GM23338 (cell line): Measurements from ENCODE around the gene SLC4A8. TPM values are rescaled to one million over a fixed set of nuclear protein-coding genes. Genes with fewer than 3 reads are reported as not detected.

Source experiments
- ATAC-seq: fragments of 200-7000 bp; cut with Tn5 transposase; 3 replicates; pipeline ENCODE4 v1.9.1; 2020
- DNase-seq: peaks from one replicate; pipeline ENCODE4 v3.0.0-alpha.2; 2015; ENCODE audit warnings: low spot score
- H2AFZ ChIP-seq: fragments of 200-600 bp; sonication (generic); 2 replicates; pipeline ENCODE4 v1.8.0; 2016; ENCODE audit warnings: antibody characterized with exemption, mild to moderate bottlenecking, moderate library complexity
- H3F3A ChIP-seq: fragments of 200-600 bp; sonication (generic); replicated peaks from 2 replicates; pipeline ENCODE4 v1.8.0; 2017; ENCODE audit warnings: antibody characterized with exemption, mixed run types, low read depth
- H3K27ac ChIP-seq: fragments of 200-600 bp; sonication (generic); 2 replicates; pipeline ENCODE4 v1.6.1; 2016; ENCODE audit warnings: low read depth
- H3K27me3 ChIP-seq: fragments of 200-600 bp; sonication (generic); 2 replicates; pipeline ENCODE4 v1.8.0; 2016; ENCODE audit warnings: mild to moderate bottlenecking, mixed run types, moderate library complexity; ENCODE audit not compliant: insufficient read depth
- H3K36me3 ChIP-seq: fragments of 200-600 bp; sonication (generic); 2 replicates; pipeline ENCODE4 v1.8.0; 2016; ENCODE audit warnings: mild to moderate bottlenecking; ENCODE audit not compliant: insufficient read depth
- H3K4me1 ChIP-seq: fragments of 200-600 bp; sonication (generic); 2 replicates; pipeline ENCODE4 v1.8.0; 2016; ENCODE audit warnings: mild to moderate bottlenecking, moderate library complexity; ENCODE audit not compliant: insufficient read depth
- H3K4me2 ChIP-seq: fragments of 200-600 bp; sonication (generic); 2 replicates; pipeline ENCODE4 v1.7.1; 2017; ENCODE audit warnings: mixed run types
- H3K4me3 ChIP-seq: fragments of 200-600 bp; sonication (generic); 2 replicates; pipeline ENCODE4 v1.6.1; 2016; ENCODE audit warnings: mixed run types
- H3K79me2 ChIP-seq: fragments of 200-600 bp; sonication (generic); replicated peaks from 2 replicates; pipeline ENCODE4 v1.8.0; 2017; ENCODE audit warnings: mild to moderate bottlenecking; ENCODE audit not compliant: insufficient read depth
- H3K9me2 ChIP-seq: fragments of 200-600 bp; sonication (generic); 2 replicates; pipeline ENCODE4 v1.8.0; 2017; ENCODE audit not compliant: insufficient read depth
- H4K20me1 ChIP-seq: fragments of 200-600 bp; sonication (generic); replicated peaks from 2 replicates; pipeline ENCODE4 v1.8.0; 2017; ENCODE audit warnings: mild to moderate bottlenecking; ENCODE audit not compliant: insufficient read depth
- H3K27ac Mint-ChIP-seq: 2 replicates; pipeline ENCODE4 v1.8.0; 2020; ENCODE audit warnings: inconsistent platforms, mild to moderate bottlenecking, moderate library complexity, mixed read lengths
- H3K27me3 Mint-ChIP-seq: 3 replicates; pipeline ENCODE4 v1.8.0; 2022; ENCODE audit warnings: low read depth, mild to moderate bottlenecking, moderate library complexity, mixed read lengths, inconsistent platforms; ENCODE audit not compliant: insufficient read depth, poor library complexity
- H3K36me3 Mint-ChIP-seq: 3 replicates; pipeline ENCODE4 v1.8.0; 2021; ENCODE audit warnings: low read depth, mild to moderate bottlenecking, inconsistent platforms, moderate library complexity, mixed read lengths
- H3K4me1 Mint-ChIP-seq: 3 replicates; pipeline ENCODE4 v1.8.0; 2020; ENCODE audit warnings: mild to moderate bottlenecking, inconsistent platforms, mixed read lengths
- H3K4me3 Mint-ChIP-seq: 3 replicates; pipeline ENCODE4 v1.8.0; 2021; ENCODE audit warnings: moderate library complexity, mild to moderate bottlenecking, inconsistent platforms, mixed read lengths
- H3K9me3 Mint-ChIP-seq: 3 replicates; pipeline ENCODE4 v1.8.0; 2020; ENCODE audit warnings: moderate library complexity, mild to moderate bottlenecking, inconsistent platforms, mixed read lengths
- CREB1 ChIP-seq: fragments of 250-450 bp; sonication (Bioruptor Pico); IDR thresholded peaks from 2 replicates; pipeline ENCODE4 v1.5.0; 2020; ENCODE audit warnings: low read depth, mild to moderate bottlenecking, moderate library complexity
- EZH2phosphoT487 ChIP-seq: fragments of 200-600 bp; sonication (generic); IDR thresholded peaks from one replicate; pipeline ENCODE4 v1.8.1; 2018; ENCODE audit warnings: antibody characterized with exemption; ENCODE audit not compliant: unreplicated experiment
- JUNB ChIP-seq: IDR thresholded peaks from one replicate; pipeline ENCODE4 v1.6.1; 2016; ENCODE audit warnings: antibody characterized with exemption; ENCODE audit not compliant: unreplicated experiment
- NANOG ChIP-seq: IDR thresholded peaks from 2 replicates; pipeline ENCODE4 v1.6.1; 2016; ENCODE audit warnings: antibody characterized with exemption, borderline replicate concordance
- POLR2AphosphoS5 ChIP-seq: IDR thresholded peaks from 2 replicates; pipeline ENCODE4 v1.6.1; 2016; ENCODE audit warnings: antibody characterized with exemption, low read depth
- STAT1 ChIP-seq: IDR thresholded peaks from one replicate; pipeline ENCODE4 v1.6.1; 2016; ENCODE audit warnings: antibody characterized with exemption; ENCODE audit not compliant: unreplicated experiment
- ZNF114 ChIP-seq: fragments of 250-450 bp; sonication (Bioruptor Pico); IDR thresholded peaks from 2 replicates; pipeline ENCODE4 v1.5.0; 2020; ENCODE audit warnings: mild to moderate bottlenecking, moderate library complexity
- ZNF331 ChIP-seq: fragments of 250-450 bp; sonication (Bioruptor Pico); IDR thresholded peaks from 2 replicates; pipeline ENCODE4 v1.5.0; 2020; ENCODE audit warnings: low read depth, mild to moderate bottlenecking, moderate library complexity
- polyA plus RNA-seq: library from polyadenylated mRNA; unstranded; fragments of >200 nt; fragmentation: Nextera tagmentation; extraction: Ambion mirVana; gene quantifications from 2 replicates; pipeline ENCODE4 v1.2.1, GENCODE V29; 2016
- total RNA-seq: library from RNA; depleted of rRNA; stranded (reverse); fragments of >200 nt; shearing (Covaris generic); gene quantifications from 2 replicates; pipeline ENCODE4 v1.2.3, GENCODE V29; 2014
- TF ChIP-seq, protein P1 (sequence below): IDR thresholded peaks from 2 replicates; pipeline ENCODE4 v1.6.1; 2016; ENCODE audit warnings: antibody characterized with exemption
- TF ChIP-seq, protein P2 (sequence below), 2 experiments: fragments of 200-600 bp in 1 of 2; sonication (generic) in 1 of 2; conservative IDR thresholded peaks; 2 replicates each; pipeline versions ENCODE4 v1.5.1 to v1.6.1; 2016 to 2017; ENCODE audit warnings: antibody characterized with exemption in 2 of 2, low read depth in 2 of 2, mild to moderate bottlenecking in 2 of 2, moderate library complexity in 1 of 2
- TF ChIP-seq, protein P3 (sequence below): IDR thresholded peaks from one replicate; pipeline ENCODE4 v1.6.1; 2018; ENCODE audit warnings: antibody characterized with exemption; ENCODE audit not compliant: unreplicated experiment

SLC4A8 gene
- total and polyA plus RNA-seq, 2 experiments from 2014 or later = 7.6 to 9.2 TPM

DNA sequence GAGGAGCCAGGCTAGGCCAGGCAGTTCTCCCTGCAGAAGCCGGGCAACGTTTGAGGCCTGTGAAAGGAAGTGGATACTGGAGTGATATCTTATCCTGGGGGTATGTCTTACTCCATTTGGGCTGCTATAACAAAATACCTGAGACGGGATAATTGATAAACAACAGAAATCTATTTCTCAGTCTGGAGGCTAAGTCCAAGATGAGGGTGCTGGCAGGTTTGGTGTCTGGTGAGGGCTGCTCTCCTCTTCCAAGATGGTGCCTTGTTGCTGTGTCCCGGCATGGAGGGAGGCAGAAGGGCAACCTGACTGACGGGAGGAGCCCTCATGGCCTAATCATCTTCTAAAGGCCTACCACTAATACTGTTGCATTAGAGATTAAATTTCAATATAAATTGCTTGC is 17.8 kb upstream of the SLC4A8 start:
- DNase-seq (no peak), ATAC-seq (no peak)
- H3K36me3 ChIP-seq = no peaks in the 10 kb centered on the region
- no peaks in the 10 kb centered on the region; the same call in 1 of the 2 replicates for H4K20me1 ChIP-seq
- Mint-ChIP-seq H3K36me3 (no peaks in the 10 kb centered on the region), H3K27me3 (peaks cover 3% of the 10 kb centered on the region), H3K4me1 (peaks cover 7% of the 10 kb centered on the region; the same call in 1 of the 3 replicates), H3K4me3 (no peak overlapping the region), H3K9me3 (no peaks in the 10 kb centered on the region), H3K27ac (no peak overlapping the region)
- H3K4me1 ChIP-seq = no peaks in the 10 kb centered on the region
- H3K4me3 ChIP-seq = no peak overlapping the region
- no peaks in the 10 kb centered on the region for H3K79me2 ChIP-seq
- TF ChIP-seq, protein P1, sequence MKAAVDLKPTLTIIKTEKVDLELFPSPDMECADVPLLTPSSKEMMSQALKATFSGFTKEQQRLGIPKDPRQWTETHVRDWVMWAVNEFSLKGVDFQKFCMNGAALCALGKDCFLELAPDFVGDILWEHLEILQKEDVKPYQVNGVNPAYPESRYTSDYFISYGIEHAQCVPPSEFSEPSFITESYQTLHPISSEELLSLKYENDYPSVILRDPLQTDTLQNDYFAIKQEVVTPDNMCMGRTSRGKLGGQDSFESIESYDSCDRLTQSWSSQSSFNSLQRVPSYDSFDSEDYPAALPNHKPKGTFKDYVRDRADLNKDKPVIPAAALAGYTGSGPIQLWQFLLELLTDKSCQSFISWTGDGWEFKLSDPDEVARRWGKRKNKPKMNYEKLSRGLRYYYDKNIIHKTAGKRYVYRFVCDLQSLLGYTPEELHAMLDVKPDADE = no peak
- TF ChIP-seq, protein P2, sequence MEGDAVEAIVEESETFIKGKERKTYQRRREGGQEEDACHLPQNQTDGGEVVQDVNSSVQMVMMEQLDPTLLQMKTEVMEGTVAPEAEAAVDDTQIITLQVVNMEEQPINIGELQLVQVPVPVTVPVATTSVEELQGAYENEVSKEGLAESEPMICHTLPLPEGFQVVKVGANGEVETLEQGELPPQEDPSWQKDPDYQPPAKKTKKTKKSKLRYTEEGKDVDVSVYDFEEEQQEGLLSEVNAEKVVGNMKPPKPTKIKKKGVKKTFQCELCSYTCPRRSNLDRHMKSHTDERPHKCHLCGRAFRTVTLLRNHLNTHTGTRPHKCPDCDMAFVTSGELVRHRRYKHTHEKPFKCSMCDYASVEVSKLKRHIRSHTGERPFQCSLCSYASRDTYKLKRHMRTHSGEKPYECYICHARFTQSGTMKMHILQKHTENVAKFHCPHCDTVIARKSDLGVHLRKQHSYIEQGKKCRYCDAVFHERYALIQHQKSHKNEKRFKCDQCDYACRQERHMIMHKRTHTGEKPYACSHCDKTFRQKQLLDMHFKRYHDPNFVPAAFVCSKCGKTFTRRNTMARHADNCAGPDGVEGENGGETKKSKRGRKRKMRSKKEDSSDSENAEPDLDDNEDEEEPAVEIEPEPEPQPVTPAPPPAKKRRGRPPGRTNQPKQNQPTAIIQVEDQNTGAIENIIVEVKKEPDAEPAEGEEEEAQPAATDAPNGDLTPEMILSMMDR (conservative IDR thresholded peaks at IDR 0.05; ENCODE audit: low read depth in 2 of 2) = no peak
- TF ChIP-seq CREB1 (CRISPR knock-in tag) (no peak), NANOG (no peak), EZH2phosphoT487 (no peak)
- H3K27me3 ChIP-seq = no peaks in the 10 kb centered on the region
- H2AFZ ChIP-seq = no peak overlapping the region
- no peak overlapping the region for H3K27ac ChIP-seq
- H3K4me2 ChIP-seq = no peak overlapping the region
- H3K9me2 ChIP-seq = no peaks in the 10 kb centered on the region
- H3F3A ChIP-seq = no peaks in the 10 kb centered on the region

DNA sequence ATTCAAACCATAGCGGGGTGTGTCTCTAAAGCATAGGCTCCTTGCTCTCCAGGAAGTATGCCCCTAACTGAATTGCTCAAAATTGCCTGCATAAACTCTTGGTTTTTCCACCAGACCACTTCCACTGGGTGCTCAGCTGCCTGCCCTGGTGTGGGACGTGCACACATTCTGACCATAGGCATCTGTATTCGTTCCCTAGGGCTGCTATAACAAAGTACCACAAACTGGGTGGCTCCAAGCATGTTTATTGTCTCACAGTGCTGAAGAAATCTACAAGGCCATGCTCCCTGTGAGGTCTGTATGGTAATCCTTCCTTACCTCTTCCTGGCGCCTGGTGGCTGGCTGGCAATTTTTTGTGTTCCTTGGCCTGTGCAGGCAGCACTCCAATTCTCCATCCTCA is 17.0 kb upstream of the SLC4A8 start:
- Histone ChIP-seq H3K27me3 (no peaks in the 10 kb centered on the region), H4K20me1 (no peaks in the 10 kb centered on the region; the same call in 1 of the 2 replicates), H3K9me2 (no peaks in the 10 kb centered on the region), H3K4me3 (no peak overlapping the region), H3K36me3 (no peaks in the 10 kb centered on the region), H3K79me2 (no peaks in the 10 kb centered on the region), H3K27ac (no peak overlapping the region), H3K4me1 (no peaks in the 10 kb centered on the region), H2AFZ (no peak overlapping the region), H3F3A (no peaks in the 10 kb centered on the region), H3K4me2 (no peak overlapping the region)
- Mint-ChIP-seq H3K36me3 (no peaks in the 10 kb centered on the region), H3K4me1 (peaks cover 7% of the 10 kb centered on the region; the same call in 1 of the 3 replicates), H3K27me3 (peaks cover 3% of the 10 kb centered on the region), H3K9me3 (no peaks in the 10 kb centered on the region), H3K4me3 (no peak overlapping the region), H3K27ac (no peak overlapping the region; the same call in 1 of the 2 replicates)
- no peak for DNase-seq
- peak; percentile 24; the same call in 1 of the 3 replicates for ATAC-seq
- TF ChIP-seq ZNF114 (CRISPR knock-in tag) (no peak), STAT1 (no peak), JUNB (no peak), EZH2phosphoT487 (no peak), ZNF331 (CRISPR knock-in tag) (no peak), CREB1 (CRISPR knock-in tag) (no peak), POLR2AphosphoS5 (no peak)
- TF ChIP-seq, protein P3, sequence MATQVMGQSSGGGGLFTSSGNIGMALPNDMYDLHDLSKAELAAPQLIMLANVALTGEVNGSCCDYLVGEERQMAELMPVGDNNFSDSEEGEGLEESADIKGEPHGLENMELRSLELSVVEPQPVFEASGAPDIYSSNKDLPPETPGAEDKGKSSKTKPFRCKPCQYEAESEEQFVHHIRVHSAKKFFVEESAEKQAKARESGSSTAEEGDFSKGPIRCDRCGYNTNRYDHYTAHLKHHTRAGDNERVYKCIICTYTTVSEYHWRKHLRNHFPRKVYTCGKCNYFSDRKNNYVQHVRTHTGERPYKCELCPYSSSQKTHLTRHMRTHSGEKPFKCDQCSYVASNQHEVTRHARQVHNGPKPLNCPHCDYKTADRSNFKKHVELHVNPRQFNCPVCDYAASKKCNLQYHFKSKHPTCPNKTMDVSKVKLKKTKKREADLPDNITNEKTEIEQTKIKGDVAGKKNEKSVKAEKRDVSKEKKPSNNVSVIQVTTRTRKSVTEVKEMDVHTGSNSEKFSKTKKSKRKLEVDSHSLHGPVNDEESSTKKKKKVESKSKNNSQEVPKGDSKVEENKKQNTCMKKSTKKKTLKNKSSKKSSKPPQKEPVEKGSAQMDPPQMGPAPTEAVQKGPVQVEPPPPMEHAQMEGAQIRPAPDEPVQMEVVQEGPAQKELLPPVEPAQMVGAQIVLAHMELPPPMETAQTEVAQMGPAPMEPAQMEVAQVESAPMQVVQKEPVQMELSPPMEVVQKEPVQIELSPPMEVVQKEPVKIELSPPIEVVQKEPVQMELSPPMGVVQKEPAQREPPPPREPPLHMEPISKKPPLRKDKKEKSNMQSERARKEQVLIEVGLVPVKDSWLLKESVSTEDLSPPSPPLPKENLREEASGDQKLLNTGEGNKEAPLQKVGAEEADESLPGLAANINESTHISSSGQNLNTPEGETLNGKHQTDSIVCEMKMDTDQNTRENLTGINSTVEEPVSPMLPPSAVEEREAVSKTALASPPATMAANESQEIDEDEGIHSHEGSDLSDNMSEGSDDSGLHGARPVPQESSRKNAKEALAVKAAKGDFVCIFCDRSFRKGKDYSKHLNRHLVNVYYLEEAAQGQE = no peak
- TF ChIP-seq, protein P2 (conservative IDR thresholded peaks at IDR 0.05; ENCODE audit: low read depth in 2 of 2) = no peak
- TF ChIP-seq, protein P1 = no peak
